HepG2 (cell line): Measurements from ENCODE around the gene VPS13D. TPM values are rescaled to one million over a fixed set of nuclear protein-coding genes. Genes with fewer than 3 reads are reported as not detected.

Experiments used
- ARID5B ChIP-seq: IDR thresholded peaks from 2 replicates; pipeline ENCODE4 v1.4.0; 2020; ENCODE audit warnings: mild to moderate bottlenecking, missing genetic modification reagents
- BHLHE40 ChIP-seq: IDR thresholded peaks from 2 replicates; pipeline ENCODE4 v1.6.1; 2011; ENCODE audit warnings: low read length, improper control_type of control experiment
- CBFB ChIP-seq: sonication (generic); formaldehyde crosslinking; IDR thresholded peaks from 2 replicates; pipeline ENCODE4 v1.4.0; 2020; ENCODE audit warnings: missing genetic modification reagents
- CBX2 ChIP-seq, 2 experiments: fragments of 200-600 bp in 1 of 2; sonication (generic); formaldehyde crosslinking in 1 of 2; IDR thresholded peaks; 2 replicates each; pipeline versions ENCODE4 v1.7.0 to v1.8.1; 2018 to 2022; ENCODE audit warnings: low read depth in 2 of 2, low read length in 1 of 2, mild to moderate bottlenecking in 1 of 2, missing genetic modification reagents in 1 of 2
- CREB1 ChIP-seq, 2 experiments: fragments of 450-650 bp in 1 of 2; IDR thresholded peaks; 2 replicates each; pipeline ENCODE4 v1.6.1; 2016 to 2017; ENCODE audit warnings: control low read depth in 1 of 2, mild to moderate bottlenecking in 1 of 2, missing compliant biosample characterization in 1 of 2, missing genetic modification characterization in 1 of 2
- E2F1 ChIP-seq: sonication (generic); formaldehyde crosslinking; IDR thresholded peaks from 2 replicates; pipeline ENCODE4 v1.5.0; 2020; ENCODE audit warnings: missing genetic modification reagents
- E2F5 ChIP-seq: sonication (generic); formaldehyde crosslinking; conservative IDR thresholded peaks from 2 replicates; pipeline ENCODE4 v1.4.0; 2020; ENCODE audit warnings: missing genetic modification reagents
- FOSL2 ChIP-seq: sonication (generic); formaldehyde crosslinking; IDR thresholded peaks from 2 replicates; pipeline ENCODE4 v1.4.0; 2020; ENCODE audit warnings: missing genetic modification reagents
- HINFP ChIP-seq: sonication (generic); formaldehyde crosslinking; IDR thresholded peaks from 2 replicates; pipeline ENCODE4 v1.4.0; 2020; ENCODE audit warnings: low read depth, mild to moderate bottlenecking, missing genetic modification reagents
- MAFF ChIP-seq: IDR thresholded peaks from 2 replicates; pipeline ENCODE4 v1.6.1; 2011; ENCODE audit warnings: low read depth, low read length, improper control_type of control experiment
- NFE2L2 ChIP-seq: fragments of 150-350 bp; IDR thresholded peaks from 2 replicates; pipeline ENCODE4 v1.6.1; 2014; ENCODE audit warnings: low read length
- NKX3-1 ChIP-seq: sonication (generic); formaldehyde crosslinking; IDR thresholded peaks from 2 replicates; pipeline ENCODE4 v1.5.0; 2020; ENCODE audit warnings: missing genetic modification reagents
- NR2C2 ChIP-seq: sonication (generic); formaldehyde crosslinking; IDR thresholded peaks from 2 replicates; pipeline ENCODE4 v1.4.0; 2020; ENCODE audit warnings: missing genetic modification reagents, mild to moderate bottlenecking, moderate library complexity, borderline replicate concordance
- PLRG1 ChIP-seq: fragments of 450-650 bp; conservative IDR thresholded peaks from 2 replicates; pipeline ENCODE4 v1.6.1; 2016
- SIX1 ChIP-seq: sonication (generic); formaldehyde crosslinking; IDR thresholded peaks from 2 replicates; pipeline ENCODE4 v1.4.0; 2020; ENCODE audit warnings: missing genetic modification reagents, borderline replicate concordance
- SKIL ChIP-seq: sonication (generic); formaldehyde crosslinking; IDR thresholded peaks from 2 replicates; pipeline ENCODE4 v1.8.0; 2022; ENCODE audit warnings: missing genetic modification reagents, mild to moderate bottlenecking, moderate library complexity, borderline replicate concordance
- ZNF124 ChIP-seq: sonication (generic); formaldehyde crosslinking; IDR thresholded peaks from 2 replicates; pipeline ENCODE4 v1.4.0; 2020; ENCODE audit warnings: missing genetic modification reagents
- ZNF564 ChIP-seq: sonication (generic); formaldehyde crosslinking; IDR thresholded peaks from 2 replicates; pipeline ENCODE4 v1.8.1; 2023; ENCODE audit warnings: mild to moderate bottlenecking, missing genetic modification reagents
- ZNF660 ChIP-seq: sonication (generic); formaldehyde crosslinking; IDR thresholded peaks from 2 replicates; pipeline ENCODE4 v1.5.1; 2020; ENCODE audit warnings: mild to moderate bottlenecking, low read depth, missing genetic modification reagents, borderline replicate concordance
- polyA plus RNA-seq, 8 experiments: library from polyadenylated mRNA; depleted of rRNA in 3 of 8; stranded (reverse) in 7 of 8; unstranded in 1 of 8; fragments of >200 nt; fragmentation: Illumina TruSeq in 4 of 8; extraction: Trizol in 4 of 8; gene quantifications; 2 replicates each; pipeline versions ENCODE4 v1.2.1 to v1.2.3, GENCODE V29; 2011 to 2016; ENCODE audit warnings: low read depth in 4 of 8, missing spikeins in 1 of 8, mixed read lengths in 1 of 8; ENCODE audit not compliant: insufficient read depth in 1 of 8
- total RNA-seq, 5 experiments: library from RNA; depleted of rRNA; stranded (reverse); fragments of >200 nt; fragmentation: Illumina TruSeq; extraction: Trizol; gene quantifications; 2 replicates each; pipeline ENCODE4 v1.2.3, GENCODE V29; 2016; ENCODE audit warnings: low read depth in 1 of 5

VPS13D gene
- total and polyA plus RNA-seq, 2 of the 13 experiments (the other 11 are each of a cell fraction or from before 2014, with no cell fraction given) = 8.6 to 13.9 TPM

GRCh38 chr1:12549460-12550349 lies 319.9 kb downstream of the VPS13D start (continued):
- TF ChIP-seq E2F5 (CRISPR knock-in tag) (no peak), ZNF660 (CRISPR knock-in tag) (no peak), MAFF (no peak), NR2C2 (CRISPR knock-in tag) (no peak; the same call in 1 of the 2 replicates), CBX2 (IDR thresholded peaks at IDR 0.05; ENCODE audit: low read depth, low read length) (no peak), CBX2 (CRISPR knock-in tag; IDR thresholded peaks at IDR 0.05; ENCODE audit: low read depth) (no peak), NKX3-1 (no peak), ZNF564 (CRISPR knock-in tag) (no peak), SIX1 (CRISPR knock-in tag) (no peak), CBFB (no peak), NFE2L2 (no peak), SKIL (peak; percentile 76), BHLHE40 (peak; percentile 90), PLRG1 (no peak), HINFP (CRISPR knock-in tag) (no peak), E2F1 (CRISPR knock-in tag) (no peak), ZNF124 (CRISPR knock-in tag) (no peak), FOSL2 (CRISPR knock-in tag) (peak; percentile 95), CREB1 (IDR thresholded peaks at IDR 0.05) (no peak), CREB1 (CRISPR knock-in tag; IDR thresholded peaks at IDR 0.05) (no peak; the same call in 1 of the 2 replicates), ARID5B (CRISPR knock-in tag) (peak; percentile 81)
